SK-N-SH (cell line): Measurements from ENCODE around the gene QKI. TPM values are rescaled to one million over a fixed set of nuclear protein-coding genes. Genes with fewer than 3 reads are reported as not detected.

ENCODE experiments used
- CTCF ChIA-PET: fragments of 300-600, 350-600 bp; formaldehyde crosslinking; extraction: SDS; loops from one replicate; lab custom pipeline; 2021; lab: Yijun Ruan, JAX
- POLR2A ChIA-PET: fragments of 350-600 bp; sonication (Branson Sonifier 250); formaldehyde crosslinking; extraction: SDS; loops from one replicate; lab custom pipeline; 2020; ENCODE audit warnings: antibody characterized with exemption, inconsistent platforms; lab: Yijun Ruan, JAX
- DNase-seq: peaks from one replicate; pipeline ENCODE4 v3.0.0; 2012
- H2AFZ ChIP-seq: fragments of 200-600 bp; sonication (generic); 2 replicates; pipeline ENCODE4 v1.8.1; 2016; ENCODE audit warnings: antibody characterized with exemption, mild to moderate bottlenecking, low read depth
- H3F3A ChIP-seq: fragments of 200-600 bp; sonication (generic); replicated peaks from 2 replicates; pipeline ENCODE3; 2016; ENCODE audit warnings: antibody characterized with exemption, mild to moderate bottlenecking; ENCODE audit not compliant: insufficient read depth
- H3K27ac ChIP-seq, 2 experiments: fragments of 200-500 bp in 1 of 2; fragments of 200-600 bp in 1 of 2; sonication (Bioruptor generic) in 1 of 2; sonication (generic), shearing (Covaris generic) in 1 of 2; 2 replicates each; pipeline versions ENCODE4 v1.5.1 to v1.6.1; 2014 to 2016; ENCODE audit warnings: low read depth in 2 of 2, inconsistent platforms in 1 of 2, low read length in 1 of 2, mild to moderate bottlenecking in 1 of 2, mixed read lengths in 1 of 2
- H3K27me3 ChIP-seq: fragments of 200-600 bp; sonication (generic), shearing (Covaris generic); 2 replicates; pipeline ENCODE4 v1.6.1; 2016; ENCODE audit warnings: mixed run types; ENCODE audit not compliant: insufficient read depth
- H3K36me3 ChIP-seq, 2 experiments: fragments of 200-500 bp in 1 of 2; fragments of 200-600 bp in 1 of 2; sonication (Bioruptor generic) in 1 of 2; sonication (generic) in 1 of 2; replicated peaks in 1 of 2; 2 replicates each; pipeline versions ENCODE3 to v1.5.1; 2014 to 2016; ENCODE audit warnings: low read length in 1 of 2, mild to moderate bottlenecking in 1 of 2; ENCODE audit not compliant: insufficient read depth in 2 of 2, control insufficient read depth in 1 of 2
- H3K4me1 ChIP-seq, 2 experiments: fragments of 200-500 bp in 1 of 2; fragments of 200-600 bp in 1 of 2; sonication (Bioruptor generic) in 1 of 2; sonication (generic), shearing (Covaris generic) in 1 of 2; 2 replicates each; pipeline versions ENCODE4 v1.5.1 to v1.6.1; 2014 to 2016; ENCODE audit warnings: low read depth in 1 of 2, low read length in 1 of 2, mixed run types in 1 of 2; ENCODE audit not compliant: insufficient read depth in 2 of 2, control insufficient read depth in 1 of 2
- H3K4me2 ChIP-seq: fragments of 200-600 bp; sonication (generic), shearing (Covaris generic); 2 replicates; pipeline ENCODE4 v1.6.1; 2017; ENCODE audit warnings: mixed run types
- H3K4me3 ChIP-seq, 2 experiments: fragments of 200-500 bp in 1 of 2; fragments of 200-600 bp in 1 of 2; sonication (Bioruptor generic) in 1 of 2; sonication (generic), shearing (Covaris generic) in 1 of 2; 2 replicates each; pipeline versions ENCODE4 v1.5.1 to v1.8.1; 2014 to 2016; ENCODE audit warnings: low read depth in 2 of 2, inconsistent platforms in 1 of 2, low read length in 1 of 2, mild to moderate bottlenecking in 1 of 2, mixed read lengths in 1 of 2, moderate library complexity in 1 of 2
- H3K79me2 ChIP-seq: fragments of 200-600 bp; sonication (generic); 2 replicates; pipeline ENCODE4 v1.8.1; 2017; ENCODE audit warnings: mild to moderate bottlenecking; ENCODE audit not compliant: insufficient read depth
- H3K9ac ChIP-seq: fragments of 200-600 bp; sonication (generic); 2 replicates; pipeline ENCODE4 v1.6.1; 2017; ENCODE audit warnings: mixed run types
- H3K9me2 ChIP-seq: fragments of 200-600 bp; sonication (generic); 2 replicates; pipeline ENCODE4 v1.6.1; 2017; ENCODE audit warnings: mixed run types
- H3K9me3 ChIP-seq: fragments of 200-600 bp; sonication (generic); 2 replicates; pipeline ENCODE4 v1.6.1; 2017; ENCODE audit warnings: mixed run types, mild to moderate bottlenecking, moderate library complexity
- H4K20me1 ChIP-seq: fragments of 200-600 bp; sonication (generic); 2 replicates; pipeline ENCODE4 v1.6.1; 2017; ENCODE audit warnings: mild to moderate bottlenecking, mixed run types; ENCODE audit not compliant: insufficient read depth
- CHD2 ChIP-seq: fragments of 150-350 bp; IDR thresholded peaks from 2 replicates; pipeline ENCODE4 v1.6.1; 2018; ENCODE audit warnings: low read length; ENCODE audit not compliant: partially characterized antibody
- ELF1 ChIP-seq: IDR thresholded peaks from 2 replicates; pipeline ENCODE4 v1.4.0; 2012
- EP300 ChIP-seq, 2 experiments: IDR thresholded peaks; 2 replicates each; pipeline versions ENCODE4 v1.4.0 to v1.6.1; 2012; ENCODE audit warnings: borderline replicate concordance in 1 of 2, low read depth in 1 of 2, low read length in 1 of 2
- EZH2phosphoT487 ChIP-seq: fragments of 200-600 bp; sonication (generic); IDR thresholded peaks from 2 replicates; pipeline ENCODE4 v1.6.1; 2017; ENCODE audit warnings: low read depth, mixed run types, mild to moderate bottlenecking, antibody characterized with exemption, moderate library complexity, borderline replicate concordance
- FOSL2 ChIP-seq: IDR thresholded peaks from 2 replicates; pipeline ENCODE4 v1.4.0; 2012; ENCODE audit warnings: low read depth, mild to moderate bottlenecking, moderate library complexity, borderline replicate concordance
- FOXJ3 ChIP-seq: sonication (generic); formaldehyde crosslinking; IDR thresholded peaks from 2 replicates; pipeline ENCODE4 v1.5.1; 2020; ENCODE audit warnings: mild to moderate bottlenecking, missing genetic modification reagents
- FOXM1 ChIP-seq: IDR thresholded peaks from 2 replicates; pipeline ENCODE4 v1.4.0; 2012; ENCODE audit warnings: low read depth, mild to moderate bottlenecking
- GATA2 ChIP-seq: sonication (generic); formaldehyde crosslinking; IDR thresholded peaks from 2 replicates; pipeline ENCODE4 v1.5.0; 2020; ENCODE audit warnings: mild to moderate bottlenecking, missing genetic modification reagents
- JUND ChIP-seq: IDR thresholded peaks from 2 replicates; pipeline ENCODE4 v1.4.0; 2012
- NRF1 ChIP-seq: IDR thresholded peaks from 2 replicates; pipeline ENCODE4 v1.6.1; 2012; ENCODE audit warnings: low read depth, mild to moderate bottlenecking, low read length
- POLR2AphosphoS5 ChIP-seq: IDR thresholded peaks from 2 replicates; pipeline ENCODE4 v1.6.1; 2012; ENCODE audit warnings: low read depth, low read length
- RCOR1 ChIP-seq: fragments of 150-350 bp; IDR thresholded peaks from 2 replicates; pipeline ENCODE4 v1.6.1; 2017; ENCODE audit warnings: antibody characterized with exemption, low read length
- SMC3 ChIP-seq: IDR thresholded peaks from 2 replicates; pipeline ENCODE4 v1.6.1; 2012; ENCODE audit warnings: low read depth, low read length, improper control_type of control experiment
- TCF12 ChIP-seq: IDR thresholded peaks from 2 replicates; pipeline ENCODE4 v1.4.0; 2012
- TEAD4 ChIP-seq: IDR thresholded peaks from 2 replicates; pipeline ENCODE4 v1.4.0; 2012; ENCODE audit warnings: mild to moderate bottlenecking, borderline replicate concordance; ENCODE audit not compliant: insufficient read depth
- YY1 ChIP-seq: IDR thresholded peaks from 2 replicates; pipeline ENCODE4 v1.4.0; 2012; ENCODE audit warnings: low read depth, mild to moderate bottlenecking
- WGBS: methylation state at CpG from one replicate; pipeline ENCODE4 v1.1.6; 2017; ENCODE audit warnings: low lambda C conversion rate; 5-methylcytosine and 5-hydroxymethylcytosine counted together
- polyA plus RNA-seq, 3 experiments: library from polyadenylated mRNA; depleted of rRNA; stranded (reverse); fragments of >200 nt; gene quantifications; 2 replicates each; pipeline ENCODE4 v1.2.3, GENCODE V29; 2012
- TF ChIP-seq, protein P1 (sequence below): IDR thresholded peaks from 2 replicates; pipeline ENCODE4 v1.6.1; 2012; ENCODE audit warnings: mild to moderate bottlenecking, low read depth, low read length, moderate library complexity
- TF ChIP-seq, protein P2 (sequence below): fragments of 150-350 bp; IDR thresholded peaks from 2 replicates; pipeline ENCODE4 v1.6.1; 2016; ENCODE audit warnings: mild to moderate bottlenecking, low read depth, low read length
- TF ChIP-seq, protein P3 (sequence below): IDR thresholded peaks from 2 replicates; pipeline ENCODE4 v1.4.0; 2012; ENCODE audit warnings: low read depth

The QKI gene
- polyA plus RNA-seq, 1 of the 3 experiments (the other 2 are of a cell fraction) = 51.1 TPM

GRCh38 chr6:163626073-163626867 lies 211.8 kb downstream of the QKI start:
- POLR2A ChIA-PET = no interaction called here
- Histone ChIP-seq H2AFZ (no peak overlapping the region), H3F3A (no peaks in the 10 kb centered on the region), H3K9me2 (no peaks in the 10 kb centered on the region), H3K9me3 (no peaks in the 10 kb centered on the region), H3K27ac (no peak overlapping the region), H3K9ac (no peak overlapping the region), H3K4me3 (no peak overlapping the region), H3K4me2 (no peak overlapping the region), H3K4me1 (no peaks in the 10 kb centered on the region), H3K36me3 (no peaks in the 10 kb centered on the region), H3K79me2 (no peaks in the 10 kb centered on the region), H4K20me1 (no peaks in the 10 kb centered on the region), H3K27me3 (no peaks in the 10 kb centered on the region)
- DNase-seq = no peak
- CTCF ChIA-PET = no interaction called here
- TF ChIP-seq YY1 (no peak), ELF1 (no peak), NRF1 (no peak), RCOR1 (no peak), CHD2 (no peak), SMC3 (no peak), FOXJ3 (CRISPR knock-in tag) (no peak), TEAD4 (no peak), GATA2 (CRISPR knock-in tag) (no peak), POLR2AphosphoS5 (no peak), FOSL2 (no peak), TCF12 (no peak), JUND (no peak), EZH2phosphoT487 (no peak), FOXM1 (no peak), EP300 (IDR thresholded peaks at IDR 0.05; ENCODE audit: borderline replicate concordance in 1 of 2, low read depth in 1 of 2, low read length in 1 of 2) (no peak)
- TF ChIP-seq, protein P1, sequence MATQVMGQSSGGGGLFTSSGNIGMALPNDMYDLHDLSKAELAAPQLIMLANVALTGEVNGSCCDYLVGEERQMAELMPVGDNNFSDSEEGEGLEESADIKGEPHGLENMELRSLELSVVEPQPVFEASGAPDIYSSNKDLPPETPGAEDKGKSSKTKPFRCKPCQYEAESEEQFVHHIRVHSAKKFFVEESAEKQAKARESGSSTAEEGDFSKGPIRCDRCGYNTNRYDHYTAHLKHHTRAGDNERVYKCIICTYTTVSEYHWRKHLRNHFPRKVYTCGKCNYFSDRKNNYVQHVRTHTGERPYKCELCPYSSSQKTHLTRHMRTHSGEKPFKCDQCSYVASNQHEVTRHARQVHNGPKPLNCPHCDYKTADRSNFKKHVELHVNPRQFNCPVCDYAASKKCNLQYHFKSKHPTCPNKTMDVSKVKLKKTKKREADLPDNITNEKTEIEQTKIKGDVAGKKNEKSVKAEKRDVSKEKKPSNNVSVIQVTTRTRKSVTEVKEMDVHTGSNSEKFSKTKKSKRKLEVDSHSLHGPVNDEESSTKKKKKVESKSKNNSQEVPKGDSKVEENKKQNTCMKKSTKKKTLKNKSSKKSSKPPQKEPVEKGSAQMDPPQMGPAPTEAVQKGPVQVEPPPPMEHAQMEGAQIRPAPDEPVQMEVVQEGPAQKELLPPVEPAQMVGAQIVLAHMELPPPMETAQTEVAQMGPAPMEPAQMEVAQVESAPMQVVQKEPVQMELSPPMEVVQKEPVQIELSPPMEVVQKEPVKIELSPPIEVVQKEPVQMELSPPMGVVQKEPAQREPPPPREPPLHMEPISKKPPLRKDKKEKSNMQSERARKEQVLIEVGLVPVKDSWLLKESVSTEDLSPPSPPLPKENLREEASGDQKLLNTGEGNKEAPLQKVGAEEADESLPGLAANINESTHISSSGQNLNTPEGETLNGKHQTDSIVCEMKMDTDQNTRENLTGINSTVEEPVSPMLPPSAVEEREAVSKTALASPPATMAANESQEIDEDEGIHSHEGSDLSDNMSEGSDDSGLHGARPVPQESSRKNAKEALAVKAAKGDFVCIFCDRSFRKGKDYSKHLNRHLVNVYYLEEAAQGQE = no peak
- TF ChIP-seq, protein P2, sequence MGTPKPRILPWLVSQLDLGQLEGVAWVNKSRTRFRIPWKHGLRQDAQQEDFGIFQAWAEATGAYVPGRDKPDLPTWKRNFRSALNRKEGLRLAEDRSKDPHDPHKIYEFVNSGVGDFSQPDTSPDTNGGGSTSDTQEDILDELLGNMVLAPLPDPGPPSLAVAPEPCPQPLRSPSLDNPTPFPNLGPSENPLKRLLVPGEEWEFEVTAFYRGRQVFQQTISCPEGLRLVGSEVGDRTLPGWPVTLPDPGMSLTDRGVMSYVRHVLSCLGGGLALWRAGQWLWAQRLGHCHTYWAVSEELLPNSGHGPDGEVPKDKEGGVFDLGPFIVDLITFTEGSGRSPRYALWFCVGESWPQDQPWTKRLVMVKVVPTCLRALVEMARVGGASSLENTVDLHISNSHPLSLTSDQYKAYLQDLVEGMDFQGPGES = no peak
- TF ChIP-seq, protein P3, sequence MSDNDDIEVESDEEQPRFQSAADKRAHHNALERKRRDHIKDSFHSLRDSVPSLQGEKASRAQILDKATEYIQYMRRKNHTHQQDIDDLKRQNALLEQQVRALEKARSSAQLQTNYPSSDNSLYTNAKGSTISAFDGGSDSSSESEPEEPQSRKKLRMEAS = no peak
- 38% methylated on average over 6 of the region's 8 CpGs for WGBS
